MM.1S (cell line): Measurements from ENCODE around the gene LAMB2.

Source experiments
- EZH2 ChIP-seq: fragments of 300-600 bp; sonication (generic); optimal IDR thresholded peaks from 2 replicates; pipeline ENCODE3; 2017; ENCODE audit warnings: low read depth, mild to moderate bottlenecking, antibody characterized with exemption, low read length, mixed read lengths
- EZH2phosphoT487 ChIP-seq: fragments of 300-600 bp; sonication (generic); IDR thresholded peaks from 2 replicates; pipeline ENCODE4 v1.6.1; 2018; ENCODE audit warnings: antibody characterized with exemption, low read length
- TF ChIP-seq, protein P1 (sequence below): fragments of 300-600 bp; sonication (generic); IDR thresholded peaks from 2 replicates; pipeline ENCODE4 v1.5.1; 2016; ENCODE audit warnings: antibody characterized with exemption, low read length, mixed read lengths

GRCh38 chr3:49121132-49121736 lies 11.6 kb downstream of the LAMB2 start:
- TF ChIP-seq, protein P1, sequence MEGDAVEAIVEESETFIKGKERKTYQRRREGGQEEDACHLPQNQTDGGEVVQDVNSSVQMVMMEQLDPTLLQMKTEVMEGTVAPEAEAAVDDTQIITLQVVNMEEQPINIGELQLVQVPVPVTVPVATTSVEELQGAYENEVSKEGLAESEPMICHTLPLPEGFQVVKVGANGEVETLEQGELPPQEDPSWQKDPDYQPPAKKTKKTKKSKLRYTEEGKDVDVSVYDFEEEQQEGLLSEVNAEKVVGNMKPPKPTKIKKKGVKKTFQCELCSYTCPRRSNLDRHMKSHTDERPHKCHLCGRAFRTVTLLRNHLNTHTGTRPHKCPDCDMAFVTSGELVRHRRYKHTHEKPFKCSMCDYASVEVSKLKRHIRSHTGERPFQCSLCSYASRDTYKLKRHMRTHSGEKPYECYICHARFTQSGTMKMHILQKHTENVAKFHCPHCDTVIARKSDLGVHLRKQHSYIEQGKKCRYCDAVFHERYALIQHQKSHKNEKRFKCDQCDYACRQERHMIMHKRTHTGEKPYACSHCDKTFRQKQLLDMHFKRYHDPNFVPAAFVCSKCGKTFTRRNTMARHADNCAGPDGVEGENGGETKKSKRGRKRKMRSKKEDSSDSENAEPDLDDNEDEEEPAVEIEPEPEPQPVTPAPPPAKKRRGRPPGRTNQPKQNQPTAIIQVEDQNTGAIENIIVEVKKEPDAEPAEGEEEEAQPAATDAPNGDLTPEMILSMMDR = no peak
- TF ChIP-seq EZH2 (no peak), EZH2phosphoT487 (no peak)
